Fibroblast of lung (primary cell): Measurements from ENCODE around the gene PID1.

Experiments used
- EZH2 ChIP-seq: IDR thresholded peaks from 2 replicates; pipeline ENCODE4 v1.5.1; 2012; ENCODE audit warnings: low read length, control low read depth, mild to moderate bottlenecking; ENCODE audit errors: missing control alignments
- TF ChIP-seq, protein P1 (sequence below), 2 donors: IDR thresholded peaks in 1 of 2; conservative IDR thresholded peaks in 1 of 2; 1 replicate in 1 of 2; 2 replicates in 1 of 2; pipeline ENCODE4 v1.5.1; 2011 to 2012; ENCODE audit warnings: low read length in 2 of 2, control low read depth in 1 of 2, inconsistent platforms in 1 of 2, low read depth in 1 of 2, mild to moderate bottlenecking in 1 of 2

GRCh38 chr2:229261076-229261475 lies 10.0 kb downstream of the PID1 start:
- no peak for TF ChIP-seq EZH2
- TF ChIP-seq, protein P1, sequence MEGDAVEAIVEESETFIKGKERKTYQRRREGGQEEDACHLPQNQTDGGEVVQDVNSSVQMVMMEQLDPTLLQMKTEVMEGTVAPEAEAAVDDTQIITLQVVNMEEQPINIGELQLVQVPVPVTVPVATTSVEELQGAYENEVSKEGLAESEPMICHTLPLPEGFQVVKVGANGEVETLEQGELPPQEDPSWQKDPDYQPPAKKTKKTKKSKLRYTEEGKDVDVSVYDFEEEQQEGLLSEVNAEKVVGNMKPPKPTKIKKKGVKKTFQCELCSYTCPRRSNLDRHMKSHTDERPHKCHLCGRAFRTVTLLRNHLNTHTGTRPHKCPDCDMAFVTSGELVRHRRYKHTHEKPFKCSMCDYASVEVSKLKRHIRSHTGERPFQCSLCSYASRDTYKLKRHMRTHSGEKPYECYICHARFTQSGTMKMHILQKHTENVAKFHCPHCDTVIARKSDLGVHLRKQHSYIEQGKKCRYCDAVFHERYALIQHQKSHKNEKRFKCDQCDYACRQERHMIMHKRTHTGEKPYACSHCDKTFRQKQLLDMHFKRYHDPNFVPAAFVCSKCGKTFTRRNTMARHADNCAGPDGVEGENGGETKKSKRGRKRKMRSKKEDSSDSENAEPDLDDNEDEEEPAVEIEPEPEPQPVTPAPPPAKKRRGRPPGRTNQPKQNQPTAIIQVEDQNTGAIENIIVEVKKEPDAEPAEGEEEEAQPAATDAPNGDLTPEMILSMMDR (conservative IDR thresholded peaks at IDR 0.05 in 1 of 2, IDR thresholded peaks at IDR 0.05 in 1 of 2; ENCODE audit: low read depth in 1 of 2, low read length in 2 of 2): no peak
